Spleen (tissue), 7 donors: ENCODE results near the gene SLC13A3.

Source experiments
- CTCF ChIP-seq, 11 experiments: fragments of 200-600 bp in 7 of 11; fragments of 450-650 bp in 4 of 11; sonication (generic) in 4 of 11; IDR thresholded peaks in 8 of 11; conservative IDR thresholded peaks in 3 of 11; 1 replicate in 7 of 11; 2 replicates in 4 of 11; pipeline versions ENCODE4 v1.4.0 to v1.8.0; 2016 to 2021; ENCODE audit warnings: antibody characterized with exemption in 11 of 11, inconsistent platforms in 4 of 11, mild to moderate bottlenecking in 1 of 11
- POLR2A ChIP-seq, 3 donors: fragments of 450-650 bp; IDR thresholded peaks; one replicate each; pipeline ENCODE4 v1.5.1; 2017; ENCODE audit warnings: antibody characterized with exemption in 3 of 3, mild to moderate bottlenecking in 1 of 3
- POLR2AphosphoS5 ChIP-seq, 3 donors: sonication (generic); formaldehyde crosslinking; IDR thresholded peaks; one replicate each; pipeline ENCODE4 v1.5.1; 2017; ENCODE audit warnings: antibody characterized with exemption in 3 of 3
- donor health status: DM: no; HTN: no; CAD: no; lungs with moderate emphysema.
- donor health status: DM: no; HTN: no; CAD: no.
- donor health status: DM: no; HTN: no; CAD: no.

DNA sequence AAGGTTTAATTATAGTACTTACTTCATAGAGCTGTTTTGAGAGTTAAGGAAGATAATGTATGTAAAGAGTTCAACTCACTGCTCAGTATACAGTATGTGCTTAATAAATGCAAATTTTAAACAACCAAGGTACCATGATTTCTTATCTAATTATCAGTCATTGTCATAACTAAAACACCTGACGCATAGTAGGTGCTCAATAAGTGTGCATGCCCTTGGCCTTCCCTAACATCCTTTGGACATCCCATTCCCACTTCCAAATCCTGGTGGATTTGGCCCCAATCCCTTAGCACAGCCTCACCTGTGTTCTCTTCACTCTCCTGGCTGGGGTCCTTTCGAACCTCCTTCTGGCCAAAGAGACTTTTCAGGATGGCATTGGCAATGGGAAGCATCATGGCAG, 41.1 kb downstream of the SLC13A3 start:
- no peak for TF ChIP-seq CTCF (IDR thresholded peaks at IDR 0.05 in 8 of 11, conservative IDR thresholded peaks at IDR 0.05 in 3 of 11)
- TF ChIP-seq POLR2A (IDR thresholded peaks at IDR 0.05), result no peak
- TF ChIP-seq POLR2AphosphoS5 (IDR thresholded peaks at IDR 0.05), result no peak
